ENCODE data around the gene SLC25A20. TPM values are rescaled to one million over a fixed set of nuclear protein-coding genes. Genes with fewer than 3 reads are reported as not detected.

SLC25A20 gene
- total and polyA plus RNA-seq, 4 donors = 36.9 to 223 (median 86.5) TPM

DNA sequence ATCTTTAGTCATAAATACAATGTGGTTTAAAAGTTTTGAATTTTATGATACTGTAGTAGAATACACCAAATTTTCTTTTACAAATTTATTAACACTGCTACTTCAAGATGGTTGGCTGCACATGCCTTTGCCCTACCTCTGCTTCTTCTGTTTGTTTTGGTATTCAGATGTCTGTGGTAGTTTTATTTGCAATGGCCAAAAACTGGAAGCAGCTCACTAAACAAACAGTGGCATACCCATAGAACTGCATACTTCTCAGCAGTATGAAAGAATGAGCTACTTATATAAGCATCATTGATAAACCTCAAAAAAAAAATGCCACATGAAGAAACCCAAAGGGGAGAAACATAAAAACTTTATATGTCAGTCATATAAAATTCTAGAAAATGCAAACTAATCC lies 39.5 kb upstream of the SLC25A20 start (continued):
- TF ChIP-seq EGR1 (IDR thresholded peaks at IDR 0.05; ENCODE audit: low read depth in 2 of 2) (no peak), RAD21 (IDR thresholded peaks at IDR 0.05) (no peak), TAF1 (conservative IDR thresholded peaks at IDR 0.05) (no peak), JUND (IDR thresholded peaks at IDR 0.05) (no peak)
- TF ChIP-seq, protein P1, sequence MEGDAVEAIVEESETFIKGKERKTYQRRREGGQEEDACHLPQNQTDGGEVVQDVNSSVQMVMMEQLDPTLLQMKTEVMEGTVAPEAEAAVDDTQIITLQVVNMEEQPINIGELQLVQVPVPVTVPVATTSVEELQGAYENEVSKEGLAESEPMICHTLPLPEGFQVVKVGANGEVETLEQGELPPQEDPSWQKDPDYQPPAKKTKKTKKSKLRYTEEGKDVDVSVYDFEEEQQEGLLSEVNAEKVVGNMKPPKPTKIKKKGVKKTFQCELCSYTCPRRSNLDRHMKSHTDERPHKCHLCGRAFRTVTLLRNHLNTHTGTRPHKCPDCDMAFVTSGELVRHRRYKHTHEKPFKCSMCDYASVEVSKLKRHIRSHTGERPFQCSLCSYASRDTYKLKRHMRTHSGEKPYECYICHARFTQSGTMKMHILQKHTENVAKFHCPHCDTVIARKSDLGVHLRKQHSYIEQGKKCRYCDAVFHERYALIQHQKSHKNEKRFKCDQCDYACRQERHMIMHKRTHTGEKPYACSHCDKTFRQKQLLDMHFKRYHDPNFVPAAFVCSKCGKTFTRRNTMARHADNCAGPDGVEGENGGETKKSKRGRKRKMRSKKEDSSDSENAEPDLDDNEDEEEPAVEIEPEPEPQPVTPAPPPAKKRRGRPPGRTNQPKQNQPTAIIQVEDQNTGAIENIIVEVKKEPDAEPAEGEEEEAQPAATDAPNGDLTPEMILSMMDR (IDR thresholded peaks at IDR 0.05; ENCODE audit: low read depth, low read length, missing input control) = no peak

DNA sequence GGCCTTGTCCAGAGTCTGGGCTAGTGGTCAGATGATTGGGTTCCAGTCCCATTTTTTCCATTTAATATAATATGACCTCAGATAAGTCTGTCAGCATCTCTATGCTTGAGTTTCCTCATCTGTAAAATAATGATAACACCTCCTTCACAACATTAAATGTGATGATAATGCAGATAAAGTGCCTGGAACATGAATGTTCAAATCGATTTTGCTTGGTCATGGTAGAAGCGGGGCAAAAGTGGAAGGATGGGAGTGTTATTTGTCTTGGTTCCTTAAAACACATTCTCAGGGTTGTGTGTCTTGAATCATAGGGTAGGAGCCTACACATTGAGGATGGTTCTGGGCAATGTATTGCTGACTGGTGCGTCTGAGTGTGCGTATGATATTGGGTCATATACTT lies 36.8 kb upstream of the SLC25A20 start:
- H3K4me1 ChIP-seq (ENCODE audit: control insufficient read depth in 4 of 4, insufficient read depth in 4 of 4, low read length in 3 of 4) = peaks cover 0 to 7% (median 6%) of the 10 kb centered on the region in 4 donors
- TF ChIP-seq JUND (IDR thresholded peaks at IDR 0.05) = no peak
- TF ChIP-seq FOXA1 (IDR thresholded peaks at IDR 0.05) = no peak
- TF ChIP-seq, protein P2, sequence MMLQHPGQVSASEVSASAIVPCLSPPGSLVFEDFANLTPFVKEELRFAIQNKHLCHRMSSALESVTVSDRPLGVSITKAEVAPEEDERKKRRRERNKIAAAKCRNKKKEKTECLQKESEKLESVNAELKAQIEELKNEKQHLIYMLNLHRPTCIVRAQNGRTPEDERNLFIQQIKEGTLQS (IDR thresholded peaks at IDR 0.05) = no peak
- TF ChIP-seq EGR1 (IDR thresholded peaks at IDR 0.05; ENCODE audit: low read depth in 2 of 2) = no peak
- TF ChIP-seq TAF1 (conservative IDR thresholded peaks at IDR 0.05) = no peak
- TF ChIP-seq, protein P1 (IDR thresholded peaks at IDR 0.05; ENCODE audit: low read depth, low read length, missing input control) = no peak
- TF ChIP-seq, protein P3, sequence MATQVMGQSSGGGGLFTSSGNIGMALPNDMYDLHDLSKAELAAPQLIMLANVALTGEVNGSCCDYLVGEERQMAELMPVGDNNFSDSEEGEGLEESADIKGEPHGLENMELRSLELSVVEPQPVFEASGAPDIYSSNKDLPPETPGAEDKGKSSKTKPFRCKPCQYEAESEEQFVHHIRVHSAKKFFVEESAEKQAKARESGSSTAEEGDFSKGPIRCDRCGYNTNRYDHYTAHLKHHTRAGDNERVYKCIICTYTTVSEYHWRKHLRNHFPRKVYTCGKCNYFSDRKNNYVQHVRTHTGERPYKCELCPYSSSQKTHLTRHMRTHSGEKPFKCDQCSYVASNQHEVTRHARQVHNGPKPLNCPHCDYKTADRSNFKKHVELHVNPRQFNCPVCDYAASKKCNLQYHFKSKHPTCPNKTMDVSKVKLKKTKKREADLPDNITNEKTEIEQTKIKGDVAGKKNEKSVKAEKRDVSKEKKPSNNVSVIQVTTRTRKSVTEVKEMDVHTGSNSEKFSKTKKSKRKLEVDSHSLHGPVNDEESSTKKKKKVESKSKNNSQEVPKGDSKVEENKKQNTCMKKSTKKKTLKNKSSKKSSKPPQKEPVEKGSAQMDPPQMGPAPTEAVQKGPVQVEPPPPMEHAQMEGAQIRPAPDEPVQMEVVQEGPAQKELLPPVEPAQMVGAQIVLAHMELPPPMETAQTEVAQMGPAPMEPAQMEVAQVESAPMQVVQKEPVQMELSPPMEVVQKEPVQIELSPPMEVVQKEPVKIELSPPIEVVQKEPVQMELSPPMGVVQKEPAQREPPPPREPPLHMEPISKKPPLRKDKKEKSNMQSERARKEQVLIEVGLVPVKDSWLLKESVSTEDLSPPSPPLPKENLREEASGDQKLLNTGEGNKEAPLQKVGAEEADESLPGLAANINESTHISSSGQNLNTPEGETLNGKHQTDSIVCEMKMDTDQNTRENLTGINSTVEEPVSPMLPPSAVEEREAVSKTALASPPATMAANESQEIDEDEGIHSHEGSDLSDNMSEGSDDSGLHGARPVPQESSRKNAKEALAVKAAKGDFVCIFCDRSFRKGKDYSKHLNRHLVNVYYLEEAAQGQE (IDR thresholded peaks at IDR 0.05) = no peak
- no peak for TF ChIP-seq FOXA2 (IDR thresholded peaks at IDR 0.05)
- TF ChIP-seq SP1 (IDR thresholded peaks at IDR 0.05) = no peak
- TF ChIP-seq, protein P4, sequence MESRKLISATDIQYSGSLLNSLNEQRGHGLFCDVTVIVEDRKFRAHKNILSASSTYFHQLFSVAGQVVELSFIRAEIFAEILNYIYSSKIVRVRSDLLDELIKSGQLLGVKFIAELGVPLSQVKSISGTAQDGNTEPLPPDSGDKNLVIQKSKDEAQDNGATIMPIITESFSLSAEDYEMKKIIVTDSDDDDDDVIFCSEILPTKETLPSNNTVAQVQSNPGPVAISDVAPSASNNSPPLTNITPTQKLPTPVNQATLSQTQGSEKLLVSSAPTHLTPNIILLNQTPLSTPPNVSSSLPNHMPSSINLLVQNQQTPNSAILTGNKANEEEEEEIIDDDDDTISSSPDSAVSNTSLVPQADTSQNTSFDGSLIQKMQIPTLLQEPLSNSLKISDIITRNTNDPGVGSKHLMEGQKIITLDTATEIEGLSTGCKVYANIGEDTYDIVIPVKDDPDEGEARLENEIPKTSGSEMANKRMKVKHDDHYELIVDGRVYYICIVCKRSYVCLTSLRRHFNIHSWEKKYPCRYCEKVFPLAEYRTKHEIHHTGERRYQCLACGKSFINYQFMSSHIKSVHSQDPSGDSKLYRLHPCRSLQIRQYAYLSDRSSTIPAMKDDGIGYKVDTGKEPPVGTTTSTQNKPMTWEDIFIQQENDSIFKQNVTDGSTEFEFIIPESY (IDR thresholded peaks at IDR 0.05) = no peak
- TF ChIP-seq, protein P5, sequence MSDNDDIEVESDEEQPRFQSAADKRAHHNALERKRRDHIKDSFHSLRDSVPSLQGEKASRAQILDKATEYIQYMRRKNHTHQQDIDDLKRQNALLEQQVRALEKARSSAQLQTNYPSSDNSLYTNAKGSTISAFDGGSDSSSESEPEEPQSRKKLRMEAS (IDR thresholded peaks at IDR 0.05) = no peak
- WGBS = 89% methylated on average over 4 of the region's 4 CpGs
- H3K27me3 ChIP-seq (ENCODE audit: control insufficient read depth in 4 of 4, insufficient read depth in 4 of 4, low read length in 3 of 4) = no peaks in the 10 kb centered on the region
- peaks cover 0 to 8% (median 4%) of the 10 kb centered on the region in 4 donors for H3K36me3 ChIP-seq (ENCODE audit: control insufficient read depth in 4 of 4, insufficient read depth in 3 of 4, low read depth in 1 of 4, low read length in 3 of 4)
- no peak for DNase-seq (ENCODE audit: low spot score)
- H3K9ac ChIP-seq (ENCODE audit: low read depth in 1 of 2, low read length in 2 of 2) = no peak overlapping the region
- no peaks in the 10 kb centered on the region for H3K9me3 ChIP-seq (ENCODE audit: control insufficient read depth in 4 of 4, low read length in 3 of 4)
- no peak overlapping the region for H3K4me3 ChIP-seq (ENCODE audit: low read depth in 1 of 3, low read length in 3 of 3)
- no peak overlapping the region for H3K27ac ChIP-seq (ENCODE audit: low read depth in 1 of 2, low read length in 2 of 2)
